Kidney (tissue), 14 donors: ENCODE measurements around the gene PLEKHO2. TPM values are rescaled to one million over a fixed set of nuclear protein-coding genes. Genes with fewer than 3 reads are reported as not detected.
A peak's percentile ranks its signal among the peaks of the same experiment; 100 is the strongest.

ENCODE experiments used
- DNase-seq, 5 donors: peaks; one replicate each; pipeline ENCODE4 v3.0.0-alpha.2; 2013 to 2020
- FAIRE-seq: peaks from 2 replicates; lab custom pipeline; 2012; peaks lifted over from hg19 to GRCh38; lab: Jason Lieb, UNC
- H3K27ac ChIP-seq, 2 donors: one replicate each; pipeline ENCODE4 v1.7.0; 2013; ENCODE audit warnings: low read depth in 2 of 2, low read length in 2 of 2, inconsistent platforms in 1 of 2
- H3K27me3 ChIP-seq: one replicate; pipeline ENCODE4 v1.7.1; 2013; ENCODE audit warnings: low read length, inconsistent platforms; ENCODE audit not compliant: control insufficient read depth, insufficient read depth
- H3K36me3 ChIP-seq, 3 donors: one replicate each; pipeline versions ENCODE4 v1.7.0 to v1.7.1; 2013; ENCODE audit warnings: low read length in 3 of 3, control low read depth in 1 of 3, inconsistent platforms in 1 of 3; ENCODE audit not compliant: insufficient read depth in 3 of 3, control insufficient read depth in 2 of 3
- H3K4me1 ChIP-seq, 3 donors: one replicate each; pipeline versions ENCODE4 v1.7.0 to v1.7.1; 2013; ENCODE audit warnings: low read length in 3 of 3, inconsistent platforms in 1 of 3, low read depth in 1 of 3; ENCODE audit not compliant: control insufficient read depth in 2 of 3, insufficient read depth in 2 of 3
- H3K4me3 ChIP-seq, 3 donors: one replicate each; pipeline versions ENCODE4 v1.7.0 to v1.8.1; 2013; ENCODE audit warnings: low read length in 3 of 3, control low read depth in 1 of 3, inconsistent platforms in 1 of 3
- H3K9ac ChIP-seq, 3 donors: one replicate each; pipeline versions ENCODE4 v1.7.0 to v1.7.1; 2013; ENCODE audit warnings: low read length in 3 of 3, control low read depth in 1 of 3, inconsistent platforms in 1 of 3
- H3K9me3 ChIP-seq, 3 donors: one replicate each; pipeline versions ENCODE4 v1.7.0 to v1.7.1; 2013; ENCODE audit warnings: low read length in 3 of 3, control low read depth in 1 of 3, inconsistent platforms in 1 of 3; ENCODE audit not compliant: control insufficient read depth in 2 of 3, insufficient read depth in 1 of 3
- CTCF ChIP-seq: IDR thresholded peaks from 3 replicates; pipeline ENCODE4 v1.5.1; 2012; ENCODE audit warnings: mild to moderate bottlenecking, moderate library complexity, borderline replicate concordance; ENCODE audit not compliant: insufficient read depth; ENCODE audit errors: extremely low read depth
- intact Hi-C: fragments of 100-400 bp; cut with DNase I; formaldehyde crosslinking; loops from one replicate; pipeline ENCODE4 v1.11.1; 2022
- polyA plus RNA-seq: library from polyadenylated mRNA; stranded (reverse); fragments of 350-450 nt; fragmentation: Illumina TruSeq; extraction: RNeasy Lipid Tissue Mini Kit (QIAGEN cat#74804); gene quantifications from one replicate; pipeline ENCODE4 v1.2.3, GENCODE V29; 2014; ENCODE audit warnings: low read depth, low replicate concordance; ENCODE audit not compliant: insufficient read depth
- total RNA-seq: library from RNA; stranded (reverse); fragmentation: NEBNext Ultra II Directional; extraction: Animal tissue kit (Norgen Biotek cat#: 25700); gene quantifications from one replicate; pipeline ENCODE4 v1.2.1, GENCODE V29; 2021
- donor health status: control.
- donor health status: control.
- donor health status: control.
- donor health status: control.
- donor health status: control.
- donor health status: DM: yes; HTN: yes; CAD: no.
- donor health status: Normal renal cell carcinoma (clear cell type).

The PLEKHO2 gene
- total and polyA plus RNA-seq, 2 donors from 2014 or later = 12.0 to 48.6 TPM

GRCh38 chr15:64807051-64807749, 34.5 kb upstream of the PLEKHO2 start:
- no peak for TF ChIP-seq CTCF
- Histone ChIP-seq H3K4me1 (no peaks in the 10 kb centered on the region), H3K27ac (no peak overlapping the region), H3K9me3 (no peaks in the 10 kb centered on the region), H3K27me3 (no peaks in the 10 kb centered on the region), H3K36me3 (no peaks in the 10 kb centered on the region), H3K9ac (no peak overlapping the region), H3K4me3 (no peak overlapping the region)
- DNase-seq (peak in 3 of 5 donors; percentile 30 to 47 (median 30)), FAIRE-seq (no peak)
- intact Hi-C loops = loop anchor here (5.0 kb wide), 1 partner anchor 75 kb away; no protein-coding TSS in a partner anchor

GRCh38 chr15:64807751-64808222, 33.9 kb upstream of the PLEKHO2 start:
- Histone ChIP-seq H3K4me1 (no peaks in the 10 kb centered on the region), H3K27me3 (no peaks in the 10 kb centered on the region), H3K4me3 (no peak overlapping the region), H3K27ac (no peak overlapping the region), H3K9me3 (no peaks in the 10 kb centered on the region), H3K9ac (no peak overlapping the region), H3K36me3 (no peaks in the 10 kb centered on the region)
- no peak for FAIRE-seq
- DNase-seq = peak in 4 of 5 donors; percentile 56 to 83 (median 64)
- intact Hi-C loops = loop anchor here (5.0 kb wide), 1 partner anchor 75 kb away; no protein-coding TSS in a partner anchor
- TF ChIP-seq CTCF = no peak

GRCh38 chr15:64808785-64809453, 32.8 kb upstream of the PLEKHO2 start:
- no peak for TF ChIP-seq CTCF
- FAIRE-seq = no peak
- no peak overlapping the region for H3K4me3 ChIP-seq
- no peaks in the 10 kb centered on the region for H3K27me3 ChIP-seq
- intact Hi-C loops = loop anchor here (5.0 kb wide), 1 partner anchor 77 kb away; no protein-coding TSS in a partner anchor
- H3K27ac ChIP-seq = no peak overlapping the region
- no peaks in the 10 kb centered on the region for H3K36me3 ChIP-seq
- DNase-seq = no peak
- H3K4me1 ChIP-seq = no peaks in the 10 kb centered on the region
- H3K9ac ChIP-seq = no peak overlapping the region
- no peaks in the 10 kb centered on the region for H3K9me3 ChIP-seq
